ENCODE results near the gene CLSTN2. TPM values are rescaled to one million over a fixed set of nuclear protein-coding genes. Genes with fewer than 3 reads are reported as not detected.

The CLSTN2 gene
- total and polyA plus RNA-seq, 2 of the 4 experiments (the other 2 are of a cell fraction) = under 0.01 to 0.07 TPM

- no peak for ATAC-seq (ENCODE audit: low read depth)
- POLR2A ChIA-PET (ENCODE audit: unreplicated experiment) = no interaction called here
- H3K56ac ChIP-seq (ENCODE audit: extremely low read depth, insufficient read depth, low read length) = no peak overlapping the region
- BruUV-seq (replicated peaks) = no TSS peak
- H3K4me2 ChIP-seq (ENCODE audit: low read depth, low read length) = no peak overlapping the region
- H3K36me3 ChIP-seq (ENCODE audit: control insufficient read depth, insufficient read depth, low read length) = no peaks in the 10 kb centered on the region
- CTCF ChIA-PET = no interaction called here
- no peaks in the 10 kb centered on the region for H3K9me1 ChIP-seq (ENCODE audit: insufficient read depth, low read length)
- H3K4me3 ChIP-seq (ENCODE audit: insufficient read depth, low read depth, low read length) = no peak overlapping the region
- dilution Hi-C loops (cut with HindIII; ENCODE audit: low sequenced_read_pairs, unreplicated experiment) = no loop called here
- H4K20me1 ChIP-seq (ENCODE audit: insufficient read depth, low read length) = no peaks in the 10 kb centered on the region
- no peak overlapping the region for H2AFZ ChIP-seq (replicated peaks; ENCODE audit: low read length, poor library complexity)
- intact Hi-C loops (cut with micrococcal nuclease) = no loop called here
- no peak overlapping the region for H3K27ac ChIP-seq (ENCODE audit: insufficient read depth, low read length)
- H3K14ac ChIP-seq (replicated peaks; ENCODE audit: low read depth, low read length) = no peak overlapping the region
- H2AK9ac ChIP-seq (replicated peaks; ENCODE audit: low read depth, low read length, poor library complexity) = no peak overlapping the region
- no peak overlapping the region for H4K8ac ChIP-seq (ENCODE audit: low read depth in 2 of 2, low read length in 2 of 2)
- H3K27me3 ChIP-seq (ENCODE audit: control insufficient read depth, insufficient read depth, low read length) = no peaks in the 10 kb centered on the region
- in situ Hi-C loops (cut with MboI; ENCODE audit: low sequenced_read_pairs) = no loop called here
- no peaks in the 10 kb centered on the region for H3K9me3 ChIP-seq (ENCODE audit: control insufficient read depth, insufficient read depth, low read length)
- H2AK5ac ChIP-seq (ENCODE audit: low read depth, low read length) = no peak overlapping the region
- no peaks in the 10 kb centered on the region for H3K4me1 ChIP-seq (ENCODE audit: control insufficient read depth, insufficient read depth, low read length)
- H2BK15ac ChIP-seq (ENCODE audit: low read depth, low read length) = no peak overlapping the region
- no peak overlapping the region for H3K23ac ChIP-seq (ENCODE audit: low read depth, low read length)
- H4K5ac ChIP-seq (ENCODE audit: low read depth, low read length) = no peak overlapping the region
- no peak overlapping the region for H2BK120ac ChIP-seq (ENCODE audit: low read depth, low read length)
- no peak overlapping the region for H4K91ac ChIP-seq (ENCODE audit: insufficient read depth, low read depth, low read length)
- no peak for TF ChIP-seq RAD21 (IDR thresholded peaks at IDR 0.05; ENCODE audit: low read length)
- TF ChIP-seq RFX5 (IDR thresholded peaks at IDR 0.05; ENCODE audit: low read depth, low read length) = no peak
- no peak for TF ChIP-seq NFE2L2 (IDR thresholded peaks at IDR 0.05; ENCODE audit: low read depth, low read length)
- TF ChIP-seq MXI1 (IDR thresholded peaks at IDR 0.05; ENCODE audit: borderline replicate concordance, low read depth, low read length) = no peak
- TF ChIP-seq BHLHE40 (IDR thresholded peaks at IDR 0.05; ENCODE audit: low read depth, low read length) = no peak
- TF ChIP-seq CHD1 (IDR thresholded peaks at IDR 0.05; ENCODE audit: low read depth, low read length) = no peak
- no peak for TF ChIP-seq RCOR1 (IDR thresholded peaks at IDR 0.05; ENCODE audit: insufficient replicate concordance, low read length)
- TF ChIP-seq, protein P1, sequence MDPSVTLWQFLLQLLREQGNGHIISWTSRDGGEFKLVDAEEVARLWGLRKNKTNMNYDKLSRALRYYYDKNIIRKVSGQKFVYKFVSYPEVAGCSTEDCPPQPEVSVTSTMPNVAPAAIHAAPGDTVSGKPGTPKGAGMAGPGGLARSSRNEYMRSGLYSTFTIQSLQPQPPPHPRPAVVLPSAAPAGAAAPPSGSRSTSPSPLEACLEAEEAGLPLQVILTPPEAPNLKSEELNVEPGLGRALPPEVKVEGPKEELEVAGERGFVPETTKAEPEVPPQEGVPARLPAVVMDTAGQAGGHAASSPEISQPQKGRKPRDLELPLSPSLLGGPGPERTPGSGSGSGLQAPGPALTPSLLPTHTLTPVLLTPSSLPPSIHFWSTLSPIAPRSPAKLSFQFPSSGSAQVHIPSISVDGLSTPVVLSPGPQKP (IDR thresholded peaks at IDR 0.05; ENCODE audit: borderline replicate concordance, low read depth, low read length) = no peak
- no peak for TF ChIP-seq SMC3 (IDR thresholded peaks at IDR 0.05; ENCODE audit: low read depth, low read length)
- no peak for TF ChIP-seq FOS (IDR thresholded peaks at IDR 0.05; ENCODE audit: low read depth, low read length)
- no peak for TF ChIP-seq USF2 (IDR thresholded peaks at IDR 0.05; ENCODE audit: low read depth, low read length)
- TF ChIP-seq CEBPB (IDR thresholded peaks at IDR 0.05; ENCODE audit: low read depth, low read length) = no peak
- no peak for TF ChIP-seq POLR2A (IDR thresholded peaks at IDR 0.05; ENCODE audit: low read depth, low read length)
- no peak for TF ChIP-seq CTCF (conservative IDR thresholded peaks at IDR 0.05; ENCODE audit: low read depth, low read length)
- H3K79me1 ChIP-seq (ENCODE audit: low read depth in 1 of 2, low read length in 2 of 2) = no peaks in the 10 kb centered on the region
- H3K4ac ChIP-seq (ENCODE audit: low read depth, low read length) = no peak overlapping the region
- no peak for DNase-seq
- H2BK5ac ChIP-seq (ENCODE audit: low read depth, low read length, poor library complexity, severe bottlenecking) = no peak overlapping the region
- H2BK20ac ChIP-seq (ENCODE audit: low read depth, low read length) = no peak overlapping the region
- H3K18ac ChIP-seq (ENCODE audit: low read depth, low read length) = no peak overlapping the region
- H3K9ac ChIP-seq (ENCODE audit: low read depth, low read length) = no peak overlapping the region
Observed at GRCh38 chr3:140247775-140248174, 312.8 kb downstream of the CLSTN2 start.

Data from IMR-90 (cell line).